Activated CD4-positive, CD25-positive, alpha-beta regulatory T cell treated with anti-CD3 and anti-CD28 coated beads, Interleukin-2, amount 50 U/mL, for 72 hours (primary cell): ENCODE results near the gene CBFB.
"Not testable (repeated sequence)": the region's sequence is repeated elsewhere in the genome, so short reads cannot be mapped to it uniquely, and the experiment has no call there.

Source experiments
- DNase-seq: peaks from one replicate; pipeline ENCODE4 v3.0.0; 2021

The CBFB gene

DNA sequence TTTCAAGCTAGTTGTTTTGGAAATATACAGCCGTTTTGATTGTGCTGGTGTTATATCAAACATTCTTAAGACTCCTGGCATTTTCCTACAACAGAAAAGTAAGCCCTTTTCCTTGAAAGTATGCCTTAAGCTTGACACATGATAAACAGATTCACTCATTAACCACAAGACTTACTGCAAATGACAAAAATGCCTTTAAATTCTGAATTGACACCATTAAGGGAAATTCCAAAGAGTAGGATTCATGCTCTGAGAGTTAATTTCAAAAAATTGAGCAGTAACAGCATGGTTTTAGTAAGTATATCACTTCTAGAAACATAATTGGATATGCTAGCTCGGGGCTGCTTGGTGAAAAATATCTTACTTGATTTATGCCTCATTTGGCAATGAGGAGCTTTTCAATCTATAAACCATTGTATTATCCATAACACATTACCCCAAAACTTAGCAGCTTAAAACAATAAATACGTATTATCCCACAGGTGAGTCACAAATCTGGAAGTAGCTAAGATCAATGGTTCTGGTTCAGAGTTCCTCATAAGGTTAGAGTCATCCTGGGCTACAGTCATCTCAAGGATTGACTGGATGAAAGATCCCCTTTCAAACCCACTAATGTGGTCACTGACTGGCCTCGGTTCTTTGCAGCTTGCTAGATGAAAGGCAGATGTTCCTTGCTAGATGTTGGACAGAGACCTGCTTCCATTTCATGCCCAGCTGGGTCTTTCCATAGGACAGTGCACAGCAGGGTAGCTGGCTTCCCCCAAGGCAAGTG lies 72.5 kb downstream of the CBFB start:
- DNase-seq = no peak

DNA sequence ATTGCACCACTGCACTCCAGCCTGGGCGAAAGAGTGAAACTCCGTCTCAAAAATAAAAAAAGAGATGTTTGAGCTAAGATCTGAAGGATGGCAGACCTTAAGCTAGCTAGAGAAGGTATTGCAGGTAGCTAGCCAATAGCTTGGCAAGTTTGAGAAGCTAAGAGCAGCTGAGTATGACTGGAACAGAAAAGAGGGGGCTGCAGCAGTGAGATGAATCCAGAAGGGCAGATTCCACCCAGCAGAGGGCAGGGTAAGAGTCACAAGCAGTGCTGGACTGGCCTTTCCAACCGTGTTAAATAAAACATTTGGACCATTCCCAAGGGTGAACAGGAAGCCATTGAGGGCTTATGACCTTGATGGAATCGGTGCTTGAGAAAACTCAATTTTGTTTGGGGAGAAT lies 75.1 kb downstream of the CBFB start:
- DNase-seq = no peak

DNA sequence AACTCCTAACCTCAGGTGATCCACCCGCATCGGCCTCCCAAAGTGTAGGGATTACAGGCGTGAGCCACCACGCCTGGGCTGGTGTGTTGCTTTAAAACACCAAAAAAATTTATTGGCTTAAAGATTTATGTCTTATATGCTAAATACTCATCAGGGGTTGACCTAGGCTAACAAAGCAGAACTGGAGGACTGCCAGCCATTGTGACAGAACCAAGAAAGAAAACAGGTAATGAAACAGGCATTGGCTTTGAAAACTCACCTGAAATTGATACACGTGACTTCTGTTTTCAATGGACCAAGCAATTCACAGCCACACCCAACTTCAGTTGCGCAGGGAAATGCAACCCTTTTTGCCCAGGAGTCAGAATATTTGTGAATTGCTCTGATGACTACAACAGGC lies 75.9 kb downstream of the CBFB start:
- DNase-seq = no peak

DNA sequence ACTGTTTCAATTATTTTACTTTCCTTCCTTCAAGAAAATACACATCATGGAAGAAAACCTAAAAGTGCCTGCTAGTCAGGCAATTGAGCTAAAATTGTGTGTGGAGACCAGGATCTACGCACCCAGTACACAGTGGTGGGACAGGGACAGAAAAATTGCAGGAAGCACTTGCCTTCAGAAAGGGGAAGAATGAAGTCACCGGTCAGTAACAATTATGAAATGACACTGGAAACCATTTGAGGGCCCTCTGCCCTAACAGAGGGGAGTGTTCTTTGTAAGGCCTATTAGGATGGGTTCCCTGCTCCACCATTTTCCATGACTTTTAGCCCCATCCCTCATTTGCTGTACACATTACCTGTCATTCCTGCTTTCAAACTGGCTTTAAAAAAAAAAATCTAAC lies 76.3 kb downstream of the CBFB start:
- DNase-seq = no peak

DNA sequence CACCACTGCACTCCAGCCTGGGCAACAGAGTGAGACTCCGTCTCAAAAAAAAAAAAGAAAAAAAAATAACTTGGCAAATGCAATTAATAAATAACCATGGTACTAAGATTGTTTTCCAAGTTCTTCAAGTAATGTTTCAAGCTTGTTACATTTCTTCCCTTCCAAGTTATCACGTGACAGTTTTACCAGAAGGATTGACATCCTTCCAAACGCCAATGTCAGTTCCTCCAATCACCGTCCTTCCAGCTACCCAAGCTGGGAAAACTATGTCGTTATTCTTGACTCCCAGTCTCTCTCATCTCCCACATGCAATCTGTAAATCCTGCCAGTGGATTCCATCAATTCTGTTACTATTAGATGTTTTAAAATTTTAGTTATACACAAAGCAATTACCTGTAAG lies 76.9 kb downstream of the CBFB start:
- DNase-seq = no peak

DNA sequence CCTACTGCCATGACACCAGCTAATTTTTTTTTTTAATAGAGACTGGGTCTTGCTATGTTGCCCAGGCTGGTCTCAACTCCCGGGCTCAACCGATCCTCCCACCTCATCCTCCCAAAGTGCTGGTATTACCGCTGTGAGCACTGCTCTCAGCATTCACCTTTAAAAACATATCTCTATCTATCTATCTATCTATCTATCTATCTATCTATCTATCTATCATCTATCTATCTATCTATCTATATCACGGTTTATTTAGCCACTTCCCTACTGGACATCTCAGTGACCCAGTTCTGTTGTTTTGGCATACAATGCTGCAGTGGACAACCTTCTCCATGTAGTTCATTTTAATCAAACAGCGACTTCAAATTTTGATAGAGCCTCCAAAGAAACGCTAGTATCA lies 79.5 kb downstream of the CBFB start:
- DNase-seq = no peak

DNA sequence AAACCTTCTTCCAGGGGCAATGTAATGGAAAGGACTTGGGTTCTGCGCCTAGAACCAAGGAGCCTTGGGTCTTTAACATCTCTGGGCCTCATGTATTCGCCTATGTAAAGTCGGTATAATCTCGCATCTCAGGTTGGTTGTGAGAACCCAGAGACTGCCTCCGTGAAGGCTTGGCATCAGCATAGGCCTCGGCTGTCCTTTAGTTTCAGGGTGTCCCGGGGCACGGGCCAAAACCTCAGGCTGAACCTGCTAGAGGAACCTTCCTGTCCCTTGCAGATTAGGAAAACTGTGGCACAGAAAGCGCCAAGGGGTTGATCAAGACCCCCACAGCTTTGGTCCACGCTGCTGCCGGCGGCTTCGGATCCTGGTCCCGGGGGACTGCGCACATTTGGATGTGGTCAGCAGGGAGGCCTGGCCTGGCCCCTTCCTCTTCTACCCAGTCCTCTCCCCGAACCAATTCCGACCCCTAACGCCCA lies 80.0 kb downstream of the CBFB start:
- no peak for DNase-seq

DNA sequence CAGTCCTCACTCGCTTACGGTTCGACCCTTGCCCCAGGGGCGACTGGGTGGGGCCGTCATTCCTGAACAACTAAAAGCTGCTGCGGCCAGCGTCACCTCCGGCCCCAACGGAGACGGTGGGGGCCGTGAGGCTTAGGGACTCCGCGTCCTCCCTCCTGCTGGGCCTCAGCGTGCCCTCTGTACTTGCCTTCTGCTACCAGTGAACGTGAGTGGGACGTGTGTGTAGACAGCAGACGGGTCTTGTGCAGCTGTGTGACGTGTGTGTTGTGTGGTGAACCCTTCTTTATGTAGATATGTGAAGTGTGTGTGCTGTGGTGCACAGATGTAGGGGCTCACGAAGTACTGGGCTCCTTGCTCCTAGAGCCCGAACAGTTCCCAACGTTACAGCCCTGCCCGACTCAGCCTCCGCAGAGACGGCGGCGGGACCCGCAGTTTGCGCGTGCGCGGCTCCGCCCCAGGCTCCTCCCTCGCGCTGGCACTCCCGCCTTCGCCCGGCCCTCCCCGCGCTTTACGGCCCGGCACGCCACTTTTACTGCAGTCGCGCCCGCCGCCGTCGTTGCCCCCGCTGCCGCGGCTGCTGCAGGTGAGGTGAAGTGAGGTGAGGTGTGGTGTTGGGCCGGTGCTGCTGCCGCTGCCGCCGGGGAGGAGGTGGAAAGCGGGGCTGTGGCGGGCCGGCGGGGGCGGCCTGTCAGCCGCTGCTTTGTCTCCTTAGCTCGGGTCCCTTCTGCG lies 80.6 kb downstream of the CBFB start, which contains the start of gene PHAF1:
TSS of gene PHAF1 (plus strand) at position 535 of the 729 bp plus-strand sequence. CDS start 235 bp downstream, outside the sequence.
- DNase-seq = peak; percentile 99

DNA sequence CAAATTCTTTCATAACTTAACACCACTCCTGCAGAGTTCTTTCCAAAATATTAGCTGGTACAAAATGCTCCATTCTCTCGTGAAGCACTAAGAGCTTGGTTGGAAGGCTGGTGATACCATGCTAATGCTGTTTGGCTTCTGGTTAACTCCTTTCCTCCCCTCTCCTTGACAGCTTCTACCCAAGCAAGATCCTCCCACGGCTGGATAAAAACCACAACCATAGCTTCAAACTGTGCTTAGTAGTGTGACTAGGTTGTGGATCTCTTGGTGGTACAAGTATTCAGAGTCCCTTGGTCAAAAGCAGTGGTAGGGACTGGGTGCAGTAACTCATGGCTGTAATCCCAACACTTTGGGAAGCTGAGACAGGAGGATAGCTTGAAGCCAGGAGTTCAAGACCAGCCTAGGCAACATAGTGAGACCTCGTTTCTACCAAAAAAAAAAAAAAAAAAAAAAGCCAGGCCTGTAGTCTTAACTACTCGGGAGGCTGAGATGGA lies 83.0 kb downstream of the CBFB start:
- no peak for DNase-seq

DNA sequence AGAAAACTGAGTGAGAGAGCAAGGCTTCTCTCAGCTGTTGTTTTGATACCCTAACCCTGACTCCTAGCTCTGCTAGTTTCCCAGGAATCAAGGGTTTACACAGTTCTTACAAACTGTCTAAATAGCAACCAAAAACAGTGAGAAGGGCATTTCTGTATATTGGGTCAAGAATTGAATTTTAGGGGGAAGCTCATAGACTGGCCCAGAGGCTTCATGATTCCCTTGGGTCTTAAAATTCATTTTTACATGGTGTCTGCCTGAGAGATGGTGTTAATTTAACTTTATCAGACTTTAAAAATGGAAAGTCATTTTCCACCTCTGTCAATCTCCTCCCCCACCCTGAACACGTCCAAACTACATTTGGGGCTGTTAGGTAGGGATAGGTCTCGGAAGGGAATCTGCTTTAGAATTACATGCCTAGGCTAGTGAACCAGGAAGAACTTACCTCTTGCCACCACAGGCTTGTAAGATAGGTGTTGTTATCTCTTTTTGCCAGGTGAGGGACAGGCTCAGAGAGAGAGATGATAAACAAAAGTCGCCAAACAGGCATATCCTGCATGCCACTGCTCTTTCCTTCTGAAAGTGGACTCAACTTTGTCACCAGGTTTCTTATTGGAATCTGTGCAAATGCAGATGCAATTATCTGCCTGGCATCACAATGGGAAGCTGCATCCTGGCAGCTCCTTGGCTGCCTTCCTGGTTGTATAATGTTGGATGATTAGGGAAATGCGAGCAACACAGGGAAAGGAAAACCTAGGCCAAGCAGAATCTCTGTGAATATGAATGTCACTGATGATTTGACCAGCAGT lies 83.8 kb downstream of the CBFB start:
- DNase-seq = no peak

DNA sequence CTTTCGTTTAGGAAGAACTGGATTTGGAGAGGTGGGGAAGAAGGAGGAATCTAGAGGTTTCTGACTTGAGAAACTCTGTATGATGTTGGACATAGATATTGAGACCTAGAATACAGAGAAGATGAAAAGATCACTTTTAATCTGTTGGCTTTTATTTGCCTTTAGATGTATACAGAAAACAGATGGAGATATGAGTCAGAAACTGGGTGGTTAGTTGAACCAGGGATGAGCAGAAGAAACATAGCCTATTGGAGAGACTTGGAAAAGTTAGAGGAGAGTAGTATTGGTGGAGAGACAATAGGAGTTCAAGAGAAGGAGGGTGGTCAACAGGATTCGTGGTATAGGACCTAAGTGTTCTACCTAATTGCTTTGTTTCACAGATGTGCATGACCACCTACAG lies 85.8 kb downstream of the CBFB start:
- no peak for DNase-seq

DNA sequence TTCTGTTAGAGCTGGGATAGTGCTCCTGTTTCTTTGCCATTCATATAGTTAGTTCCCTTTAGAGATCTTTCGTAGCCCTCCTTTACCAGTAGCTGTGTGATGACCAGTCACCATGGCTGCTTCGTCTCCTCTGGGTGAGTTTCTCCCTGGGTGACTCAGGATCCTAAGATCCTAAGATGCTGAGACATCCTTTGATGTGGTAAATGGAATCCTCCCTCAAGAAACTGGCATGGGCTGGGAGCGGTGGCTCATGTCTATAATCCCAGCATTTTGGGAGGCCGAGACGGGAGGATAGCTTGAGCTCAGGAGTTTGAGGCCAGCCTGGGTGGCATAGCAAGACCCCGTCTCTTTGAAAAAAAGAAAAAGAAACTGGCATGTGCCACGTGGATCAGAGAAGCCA lies 86.7 kb downstream of the CBFB start:
- no peak for DNase-seq

DNA sequence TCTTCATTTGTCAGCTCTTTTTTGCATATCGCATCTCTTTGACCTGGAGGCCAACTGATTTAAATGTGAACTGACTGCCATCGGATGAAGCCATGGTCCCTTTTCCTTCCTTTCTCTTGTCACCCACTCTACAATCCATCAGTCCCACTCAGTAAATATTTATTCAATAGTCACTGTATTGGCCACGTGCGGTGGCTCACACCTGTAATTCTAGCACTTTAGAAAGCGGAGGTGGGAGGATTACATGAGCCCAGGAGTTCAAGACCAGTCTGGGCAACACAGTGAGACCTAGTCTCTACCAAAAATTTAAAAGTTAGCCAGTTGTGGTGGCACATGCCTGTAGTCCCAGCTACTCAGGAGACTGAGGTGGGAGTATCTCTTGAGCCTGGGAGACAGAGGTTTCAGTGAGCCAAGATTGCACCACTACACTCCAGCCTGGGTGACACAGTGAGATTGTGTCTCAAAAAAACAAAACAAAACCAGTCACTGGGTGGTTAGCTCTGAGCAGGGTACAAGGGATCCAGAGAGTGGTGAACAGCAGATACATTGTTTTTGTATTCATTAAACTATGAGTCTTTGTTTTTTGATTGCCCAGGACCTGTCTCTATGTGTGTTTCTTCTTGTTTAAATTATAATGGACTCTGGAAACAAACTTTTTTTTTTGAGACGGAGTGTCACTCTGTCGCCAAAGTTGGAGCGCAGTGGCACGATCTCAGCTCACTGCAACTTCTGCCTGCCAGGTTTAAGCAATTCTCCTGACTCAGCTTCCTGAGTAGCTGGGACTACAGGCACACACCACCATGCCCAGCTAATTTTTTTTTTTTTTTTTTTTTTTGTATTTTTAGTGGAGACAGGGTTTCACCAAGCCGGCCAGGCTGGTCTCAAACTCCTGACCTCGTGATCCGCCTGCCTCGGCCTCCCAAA lies 87.7 kb downstream of the CBFB start:
- no peak for DNase-seq

DNA sequence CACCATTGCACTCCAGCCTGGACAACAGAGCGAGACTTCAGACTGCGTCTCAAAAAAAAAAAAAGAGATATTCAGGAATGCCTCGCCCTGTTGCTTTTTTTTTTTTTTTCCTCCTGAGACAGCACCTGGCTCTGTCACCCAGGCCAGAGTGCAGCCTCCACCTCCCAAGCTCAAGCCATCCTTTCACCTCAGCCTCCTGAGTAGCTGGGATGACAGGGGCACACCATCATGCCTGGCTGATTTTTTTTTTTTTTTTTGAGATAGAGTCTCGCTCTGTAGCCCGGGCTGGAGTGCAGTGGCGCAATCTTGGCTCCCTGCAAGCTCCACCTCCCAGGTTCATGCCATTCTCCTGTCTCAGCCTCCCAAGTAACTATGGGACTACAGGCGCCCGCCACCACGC lies 88.8 kb downstream of the CBFB start:
- DNase-seq = no peak

DNA sequence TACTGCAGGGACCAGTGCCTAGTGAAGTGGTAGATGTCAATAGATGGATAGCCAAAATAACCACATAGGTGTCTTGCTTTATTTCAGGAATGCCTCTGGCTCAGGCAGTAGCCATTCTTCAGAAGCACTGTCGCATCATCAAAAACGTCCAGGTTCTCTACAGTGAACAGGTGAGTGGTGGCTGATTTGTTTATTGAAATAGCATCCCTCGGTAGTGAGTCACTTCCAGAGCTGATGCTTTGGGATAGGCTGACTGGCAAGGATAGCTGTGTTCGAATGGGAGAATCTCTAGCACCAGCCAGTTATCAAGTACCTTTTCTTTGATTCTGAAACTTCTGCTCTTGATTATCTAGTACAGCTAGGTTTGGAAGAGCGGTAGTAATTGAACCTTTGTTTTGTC lies 91.1 kb downstream of the CBFB start:
- DNase-seq = no peak

DNA sequence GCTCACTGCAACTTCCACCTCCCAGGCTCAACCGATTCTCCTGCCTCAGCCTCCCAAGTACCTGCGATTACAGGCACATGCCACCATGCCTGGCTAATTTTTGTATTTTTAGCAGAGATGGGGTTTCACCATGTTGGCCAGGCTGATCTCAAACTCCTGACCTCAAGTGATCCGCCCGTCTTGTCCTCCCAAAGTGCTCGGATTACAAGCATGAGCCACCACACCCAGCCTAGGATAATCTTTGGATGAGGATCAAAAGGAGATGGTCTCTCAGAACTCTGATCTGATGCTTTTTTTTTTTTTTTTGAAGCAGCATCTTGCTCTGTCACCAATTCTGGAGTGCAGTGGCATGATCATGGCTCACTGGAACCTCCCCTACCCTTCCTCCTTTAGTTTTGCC lies 93.8 kb downstream of the CBFB start:
- DNase-seq = not testable (repeated sequence)

DNA sequence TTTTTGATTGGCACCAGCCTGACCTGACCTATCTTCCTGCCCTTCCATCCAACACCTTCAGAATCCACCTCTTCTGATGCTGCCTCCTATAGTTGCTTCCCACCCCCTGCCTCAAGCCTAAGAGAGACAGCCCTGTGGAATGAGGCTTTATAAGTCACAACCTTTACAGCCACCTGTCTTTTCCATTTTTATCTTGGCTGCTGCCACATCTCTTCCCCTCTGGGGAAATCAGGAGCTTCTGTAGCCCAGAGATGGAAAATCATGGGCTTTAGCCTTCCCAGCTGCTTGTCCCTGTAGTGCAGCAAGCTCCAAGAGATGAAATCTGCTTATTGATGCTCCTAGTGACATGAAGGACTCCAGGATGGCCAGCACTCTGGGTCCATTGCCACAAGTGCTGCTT lies 99.5 kb downstream of the CBFB start:
- DNase-seq = no peak

DNA sequence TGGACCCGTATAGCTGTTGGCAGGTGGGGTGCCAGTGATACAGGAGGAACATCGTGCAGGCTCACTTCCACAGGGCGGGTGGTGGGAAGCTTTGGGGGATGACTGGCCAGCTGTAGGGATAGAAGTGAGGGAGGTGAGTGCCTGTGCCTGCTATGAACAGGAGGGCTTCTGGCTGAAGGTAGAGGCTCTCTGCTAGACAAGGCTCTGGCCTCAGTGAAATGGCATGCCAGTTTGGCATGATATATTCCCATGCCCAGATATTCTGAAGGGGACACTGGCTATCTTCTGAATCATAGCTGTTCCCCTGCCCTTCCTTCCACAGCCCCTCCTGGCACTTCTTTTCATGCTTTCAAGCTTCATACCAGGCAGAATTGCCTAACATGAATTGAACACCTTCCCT lies 99.9 kb downstream of the CBFB start:
- DNase-seq = no peak

DNA sequence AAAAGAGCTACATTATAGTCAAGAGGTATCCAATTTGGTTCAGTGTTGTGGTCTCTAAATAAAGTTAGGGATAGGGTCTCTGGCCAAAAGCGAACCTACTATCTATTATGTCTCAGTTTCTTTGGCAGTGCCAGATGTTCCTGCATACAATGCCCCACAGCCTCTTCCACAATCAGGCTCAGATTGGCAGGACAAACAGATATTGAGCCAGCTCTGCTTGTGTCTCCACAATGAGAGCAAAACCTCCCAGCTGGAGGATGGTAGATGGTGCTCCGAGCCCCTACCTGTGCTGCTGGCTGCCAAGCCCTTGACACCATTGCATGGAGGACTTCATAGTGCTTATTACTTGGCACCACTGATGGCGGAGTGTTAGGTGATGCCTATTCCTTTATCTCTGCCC lies 100.5 kb downstream of the CBFB start:
- DNase-seq = no peak

DNA sequence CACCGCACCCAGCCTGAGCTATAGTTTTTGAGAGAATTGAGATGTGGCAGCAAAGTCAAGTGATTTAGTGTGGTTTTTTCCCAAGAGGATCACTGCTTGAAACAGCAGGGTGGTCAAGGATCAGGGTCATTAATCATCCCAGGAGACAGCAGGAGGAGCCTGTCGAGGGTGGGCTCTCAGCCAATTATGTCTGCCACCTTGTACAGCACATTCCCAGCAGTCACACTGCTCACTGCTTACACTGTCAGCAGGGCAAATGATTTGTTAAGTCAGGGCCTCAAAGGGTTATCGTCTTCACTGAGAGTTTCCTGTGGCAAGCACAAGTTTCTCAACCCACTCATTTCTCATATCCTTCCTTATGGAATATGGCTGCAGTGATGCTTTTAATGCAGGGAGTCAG lies 108.7 kb downstream of the CBFB start:
- DNase-seq = no peak

DNA sequence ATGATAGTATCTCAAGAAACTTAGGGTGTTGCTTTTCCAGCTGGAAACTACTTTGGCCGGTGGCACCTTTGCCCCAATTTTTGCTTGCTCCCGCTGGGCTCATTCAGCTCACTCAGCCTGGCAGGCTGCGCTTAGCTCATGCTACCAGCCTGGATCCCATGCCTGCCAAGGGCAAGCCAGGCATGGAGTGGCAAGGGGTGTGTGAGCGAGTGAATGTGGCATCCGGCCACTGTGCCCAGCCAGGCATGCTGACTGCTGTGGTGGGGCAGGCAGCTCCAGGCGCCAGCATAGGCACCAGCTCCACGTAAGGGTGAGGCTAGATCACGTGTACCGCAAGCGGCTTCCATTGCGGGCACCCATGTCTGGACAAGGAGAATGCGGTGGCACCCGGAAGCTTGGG lies 112.4 kb downstream of the CBFB start:
- no peak for DNase-seq

DNA sequence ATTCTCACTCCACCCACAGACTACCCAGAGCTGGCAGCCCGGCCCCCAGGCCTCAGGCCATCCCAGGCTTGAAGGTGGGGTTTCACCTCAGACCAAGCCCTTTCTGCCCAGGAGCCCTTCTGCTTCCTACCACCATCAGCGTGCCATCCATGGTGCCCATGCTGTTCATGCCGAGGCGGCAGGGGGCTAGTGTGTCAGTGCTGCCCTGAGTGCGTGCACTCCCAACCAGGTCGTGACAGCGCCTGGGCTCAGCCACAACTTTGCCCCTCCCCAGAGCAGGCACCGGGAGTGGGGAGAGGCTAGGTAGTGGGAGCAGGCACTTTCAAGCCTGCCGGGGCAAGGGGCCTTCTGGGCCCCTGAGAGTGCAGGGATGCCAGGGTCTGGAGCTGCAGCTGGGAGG lies 113.4 kb downstream of the CBFB start:
- DNase-seq = no peak
